Measurements from ENCODE around the gene PRDX5.

DNA sequence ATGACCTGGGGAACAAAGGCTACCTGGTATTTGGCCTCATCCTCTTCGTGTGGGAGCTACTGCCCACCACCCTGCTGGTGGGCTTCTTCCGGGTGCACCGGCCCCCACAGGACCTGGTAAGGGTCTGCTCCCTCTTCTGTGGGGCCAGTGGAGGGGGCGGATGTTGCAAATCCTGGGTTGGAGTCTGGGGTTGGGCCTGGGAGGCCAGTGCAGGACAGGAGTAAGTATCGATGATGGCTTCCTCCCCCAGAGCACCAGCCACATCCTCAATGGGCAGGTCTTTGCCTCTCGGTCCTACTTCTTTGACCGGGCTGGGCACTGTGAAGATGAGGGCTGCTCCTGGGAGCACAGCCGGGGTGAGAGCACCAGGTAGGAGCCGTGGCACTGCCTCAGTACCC lies 29.6 kb upstream of the PRDX5 start:
- TF ChIP-seq, protein P1, sequence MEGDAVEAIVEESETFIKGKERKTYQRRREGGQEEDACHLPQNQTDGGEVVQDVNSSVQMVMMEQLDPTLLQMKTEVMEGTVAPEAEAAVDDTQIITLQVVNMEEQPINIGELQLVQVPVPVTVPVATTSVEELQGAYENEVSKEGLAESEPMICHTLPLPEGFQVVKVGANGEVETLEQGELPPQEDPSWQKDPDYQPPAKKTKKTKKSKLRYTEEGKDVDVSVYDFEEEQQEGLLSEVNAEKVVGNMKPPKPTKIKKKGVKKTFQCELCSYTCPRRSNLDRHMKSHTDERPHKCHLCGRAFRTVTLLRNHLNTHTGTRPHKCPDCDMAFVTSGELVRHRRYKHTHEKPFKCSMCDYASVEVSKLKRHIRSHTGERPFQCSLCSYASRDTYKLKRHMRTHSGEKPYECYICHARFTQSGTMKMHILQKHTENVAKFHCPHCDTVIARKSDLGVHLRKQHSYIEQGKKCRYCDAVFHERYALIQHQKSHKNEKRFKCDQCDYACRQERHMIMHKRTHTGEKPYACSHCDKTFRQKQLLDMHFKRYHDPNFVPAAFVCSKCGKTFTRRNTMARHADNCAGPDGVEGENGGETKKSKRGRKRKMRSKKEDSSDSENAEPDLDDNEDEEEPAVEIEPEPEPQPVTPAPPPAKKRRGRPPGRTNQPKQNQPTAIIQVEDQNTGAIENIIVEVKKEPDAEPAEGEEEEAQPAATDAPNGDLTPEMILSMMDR (conservative IDR thresholded peaks at IDR 0.05; ENCODE audit: low read length): no peak
- TF ChIP-seq EZH2phosphoT487 (IDR thresholded peaks at IDR 0.05; ENCODE audit: borderline replicate concordance): no peak
